HT1080 (cell line): ENCODE results near the gene PRRG4. TPM values are rescaled to one million over a fixed set of nuclear protein-coding genes. Genes with fewer than 3 reads are reported as not detected.
"Not testable (repeated sequence)": the region's sequence is repeated elsewhere in the genome, so short reads cannot be mapped to it uniquely, and the experiment has no call there.

Experiments
- DNase-seq: peaks from one replicate; pipeline ENCODE4 v3.0.0-alpha.2; 2015; ENCODE audit warnings: low read depth
- total RNA-seq: library from RNA; depleted of rRNA; stranded (reverse); fragments of >200 nt; shearing (Covaris generic); gene quantifications from 2 replicates; pipeline ENCODE4 v1.2.3, GENCODE V29; 2014

PRRG4 gene
- total RNA-seq, 1 experiment from 2014 or later: 0.35 TPM

- no peak for DNase-seq
Measured at GRCh38 chr11:32830413-32830738, 649 bp downstream of the PRRG4 start.

GRCh38 chr11:32830796-32831195 is 1.1 kb downstream of the PRRG4 start:
- no peak for DNase-seq

- DNase-seq: no peak
Measured at GRCh38 chr11:32831221-32831620, 1.5 kb downstream of the PRRG4 start.

GRCh38 chr11:32833921-32834320 is 4.2 kb downstream of the PRRG4 start:
- no peak for DNase-seq

- no peak for DNase-seq
Measured at GRCh38 chr11:32836946-32837345, 7.2 kb downstream of the PRRG4 start.

- DNase-seq: peak; percentile 6
Measured at GRCh38 chr11:32838505-32839274, 9.0 kb downstream of the PRRG4 start.

GRCh38 chr11:32839308-32839707 is 9.6 kb downstream of the PRRG4 start:
- no peak for DNase-seq

GRCh38 chr11:32840587-32840986 is 10.9 kb downstream of the PRRG4 start:
- no peak for DNase-seq

- DNase-seq: no peak
Measured at GRCh38 chr11:32843544-32843943, 13.8 kb downstream of the PRRG4 start.

GRCh38 chr11:32847511-32847910 is 17.8 kb downstream of the PRRG4 start:
- DNase-seq: no peak

- no peak for DNase-seq
Measured at GRCh38 chr11:32849761-32850160, 20.0 kb downstream of the PRRG4 start.

- no peak for DNase-seq
Measured at GRCh38 chr11:32851251-32851650, 21.5 kb downstream of the PRRG4 start.

GRCh38 chr11:32852207-32852606 is 22.5 kb downstream of the PRRG4 start:
- peak; percentile 83 for DNase-seq

GRCh38 chr11:32855601-32856000 is 25.9 kb downstream of the PRRG4 start:
- DNase-seq: no peak

GRCh38 chr11:32858731-32859130 is 29.0 kb downstream of the PRRG4 start:
- no peak for DNase-seq

- no peak for DNase-seq
Measured at GRCh38 chr11:32861850-32862577, 32.3 kb downstream of the PRRG4 start.

- DNase-seq: no peak
Measured at GRCh38 chr11:32864555-32864954, 34.8 kb downstream of the PRRG4 start.

GRCh38 chr11:32868752-32869151 is 39.0 kb downstream of the PRRG4 start:
- DNase-seq: not testable (repeated sequence)

- DNase-seq: peak; percentile 17
Measured at GRCh38 chr11:32870676-32871075, 40.9 kb downstream of the PRRG4 start.

GRCh38 chr11:32874132-32874531 is 44.4 kb downstream of the PRRG4 start:
- no peak for DNase-seq

GRCh38 chr11:32881286-32881685 is 51.6 kb downstream of the PRRG4 start:
- DNase-seq: peak; percentile 79

GRCh38 chr11:32883421-32883820 is 53.7 kb downstream of the PRRG4 start:
- no peak for DNase-seq

GRCh38 chr11:32884023-32884422 is 54.3 kb downstream of the PRRG4 start:
- DNase-seq: no peak
